Measurements from ENCODE around the gene GUCY1B1.

GRCh38 chr4:155709918-155710317 lies 48.9 kb upstream of the GUCY1B1 start:
- no peak for TF ChIP-seq EZH2 (IDR thresholded peaks at IDR 0.05; ENCODE audit: low read depth)
- TF ChIP-seq CTCF (conservative IDR thresholded peaks at IDR 0.05): no peak

All from PC-9 (cell line).